Karpas-422 (cell line): ENCODE measurements around the gene UBA1. TPM values are rescaled to one million over a fixed set of nuclear protein-coding genes. Genes with fewer than 3 reads are reported as not detected.

ENCODE experiments used
- DNase-seq: peaks from one replicate; pipeline ENCODE4 v3.0.0-alpha.2; 2015
- H2AFZ ChIP-seq: fragments of 200-600 bp; sonication (generic); 2 replicates; pipeline ENCODE4 v1.6.1; 2014; ENCODE audit warnings: antibody characterized with exemption, low read length, mixed read lengths
- H3K27ac ChIP-seq: fragments of 200-600 bp; sonication (generic); 2 replicates; pipeline ENCODE4 v1.5.1; 2014; ENCODE audit warnings: mild to moderate bottlenecking, low read length, moderate library complexity
- H3K27me3 ChIP-seq: fragments of 200-600 bp; sonication (generic); 2 replicates; pipeline ENCODE4 v1.6.1; 2014; ENCODE audit warnings: low read length, mixed read lengths
- H3K36me3 ChIP-seq: fragments of 200-600 bp; sonication (generic); 2 replicates; pipeline ENCODE4 v1.6.1; 2014; ENCODE audit warnings: low read length, mixed read lengths; ENCODE audit not compliant: insufficient read depth
- H3K4me1 ChIP-seq: fragments of 200-600 bp; sonication (generic); 2 replicates; pipeline ENCODE4 v1.6.1; 2014; ENCODE audit warnings: mild to moderate bottlenecking, low read length, mixed read lengths
- H3K4me2 ChIP-seq: fragments of 200-600 bp; sonication (generic); 2 replicates; pipeline ENCODE4 v1.6.1; 2014; ENCODE audit warnings: low read length, low read depth, mild to moderate bottlenecking; ENCODE audit not compliant: poor library complexity, severe bottlenecking
- H3K4me3 ChIP-seq: fragments of 200-600 bp; sonication (generic); 2 replicates; pipeline ENCODE4 v1.5.1; 2014; ENCODE audit warnings: mild to moderate bottlenecking, antibody characterized with exemption, low read length, mixed read lengths
- H3K79me2 ChIP-seq: fragments of 200-600 bp; sonication (generic); 2 replicates; pipeline ENCODE4 v1.6.1; 2014; ENCODE audit warnings: mild to moderate bottlenecking, low read length, mixed read lengths
- H3K9ac ChIP-seq: fragments of 200-600 bp; sonication (generic); 2 replicates; pipeline ENCODE4 v1.6.0; 2014; ENCODE audit warnings: low read length
- H3K9me2 ChIP-seq: fragments of 200-600 bp; sonication (generic), shearing (Covaris generic); replicated peaks from 2 replicates; pipeline ENCODE4 v1.6.0; 2014; ENCODE audit warnings: mild to moderate bottlenecking, low read length, moderate library complexity; ENCODE audit not compliant: insufficient read depth
- H3K9me3 ChIP-seq: fragments of 300-700, 200-600 bp; sonication (generic); 2 replicates; pipeline ENCODE4 v1.6.1; 2014; ENCODE audit warnings: low read length, mixed read lengths
- H4K20me1 ChIP-seq: fragments of 200-600 bp; sonication (generic); 2 replicates; pipeline ENCODE4 v1.6.1; 2014; ENCODE audit warnings: mild to moderate bottlenecking, antibody characterized with exemption, low read length, low read depth; ENCODE audit not compliant: insufficient read depth
- total RNA-seq: library from RNA; depleted of rRNA; stranded (reverse); fragments of >200 nt; shearing (Covaris generic); gene quantifications from 2 replicates; pipeline ENCODE4 v1.2.3, GENCODE V29; 2014; ENCODE audit warnings: low replicate concordance

Gene UBA1
- total RNA-seq, 1 experiment from 2014 or later, result 178 TPM

DNA sequence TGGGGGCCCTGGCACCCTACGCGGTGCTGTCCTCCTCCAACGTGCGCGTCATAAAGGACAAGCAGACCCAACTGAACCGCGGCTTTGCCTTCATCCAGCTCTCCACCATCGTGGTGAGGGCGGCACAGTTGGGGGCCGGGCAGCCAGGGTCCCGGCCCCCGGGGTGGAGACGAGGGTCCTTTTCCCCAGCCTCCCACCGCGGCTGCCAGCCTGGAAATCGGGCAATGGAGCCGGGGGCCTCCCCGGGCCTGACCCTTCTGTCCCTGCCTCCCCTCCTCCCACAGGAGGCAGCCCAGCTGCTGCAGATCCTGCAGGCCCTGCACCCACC lies 13.7 kb upstream of the UBA1 start:
- Histone ChIP-seq H3K9me3 (no peaks in the 10 kb centered on the region), H3K27me3 (no peaks in the 10 kb centered on the region), H3K4me1 (no peaks in the 10 kb centered on the region), H3K9ac (no peak overlapping the region), H3K9me2 (no peaks in the 10 kb centered on the region), H3K4me3 (no peak overlapping the region), H3K36me3 (0 out of 2 replicates have a peak, but pooled peaks cover 3% of the 10 kb centered on the region), H3K27ac (no peak overlapping the region), H3K79me2 (no peaks in the 10 kb centered on the region), H2AFZ (no peak overlapping the region), H3K4me2 (no peak overlapping the region), H4K20me1 (no peaks in the 10 kb centered on the region)
- no peak for DNase-seq

DNA sequence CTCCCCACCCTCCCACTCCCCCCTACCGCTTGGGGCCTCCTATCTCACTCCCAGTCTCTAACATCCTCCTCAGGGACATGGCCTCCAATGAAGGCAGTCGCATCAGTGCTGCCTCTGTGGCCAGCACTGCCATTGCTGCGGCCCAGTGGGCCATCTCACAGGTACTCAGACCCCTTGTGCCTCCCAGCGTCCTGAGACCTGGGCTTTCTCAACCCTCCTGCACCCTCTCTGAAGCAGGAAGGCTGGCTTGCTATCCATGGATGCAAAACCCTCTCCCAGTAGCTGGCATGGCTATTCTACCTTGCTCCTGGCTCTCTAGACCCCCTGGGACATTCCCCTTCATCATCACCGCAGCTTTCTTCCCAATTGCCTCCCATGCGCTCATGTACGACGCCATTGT lies 13.3 kb upstream of the UBA1 start:
- H3K4me1 ChIP-seq, result no peaks in the 10 kb centered on the region
- no peaks in the 10 kb centered on the region for H3K27me3 ChIP-seq
- H3K9me2 ChIP-seq, result no peaks in the 10 kb centered on the region
- no peak overlapping the region for H3K9ac ChIP-seq
- DNase-seq, result no peak
- H3K9me3 ChIP-seq, result no peaks in the 10 kb centered on the region
- H3K36me3 ChIP-seq, result 0 out of 2 replicates have a peak, but pooled peaks cover 3% of the 10 kb centered on the region
- H4K20me1 ChIP-seq, result no peaks in the 10 kb centered on the region
- H3K27ac ChIP-seq, result no peak overlapping the region
- no peak overlapping the region for H3K4me2 ChIP-seq
- no peak overlapping the region for H3K4me3 ChIP-seq
- no peaks in the 10 kb centered on the region for H3K79me2 ChIP-seq
- no peak overlapping the region for H2AFZ ChIP-seq

DNA sequence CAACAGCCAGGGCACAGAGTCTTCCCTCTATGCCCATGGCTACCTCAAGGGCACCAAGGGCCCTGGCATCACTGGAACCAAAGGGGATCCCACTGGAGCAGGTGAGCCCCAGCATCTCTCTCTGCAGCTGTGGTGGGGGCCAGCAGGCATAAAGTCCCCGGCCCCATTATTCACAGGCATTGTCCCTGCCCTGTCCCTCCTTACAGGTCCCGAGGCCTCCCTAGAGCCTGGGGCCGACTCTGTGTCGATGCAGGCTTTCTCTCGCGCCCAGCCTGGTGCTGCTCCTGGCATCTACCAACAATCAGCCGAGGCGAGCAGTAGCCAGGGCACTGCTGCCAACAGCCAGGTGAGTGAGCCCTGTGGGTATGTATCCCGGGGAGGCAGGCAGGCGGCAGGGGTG lies 12.3 kb upstream of the UBA1 start:
- H3K9me3 ChIP-seq, result no peaks in the 10 kb centered on the region
- H3K27ac ChIP-seq, result no peak overlapping the region
- H3K4me2 ChIP-seq, result no peak overlapping the region
- no peak overlapping the region for H3K4me3 ChIP-seq
- no peaks in the 10 kb centered on the region for H3K9me2 ChIP-seq
- H3K36me3 ChIP-seq, result 0 out of 2 replicates have a peak, but pooled peaks cover 3% of the 10 kb centered on the region
- H2AFZ ChIP-seq, result no peak overlapping the region
- no peak overlapping the region for H3K9ac ChIP-seq
- H3K27me3 ChIP-seq, result no peaks in the 10 kb centered on the region
- H3K79me2 ChIP-seq, result no peaks in the 10 kb centered on the region
- no peaks in the 10 kb centered on the region for H3K4me1 ChIP-seq
- no peak for DNase-seq
- H4K20me1 ChIP-seq, result no peaks in the 10 kb centered on the region

DNA sequence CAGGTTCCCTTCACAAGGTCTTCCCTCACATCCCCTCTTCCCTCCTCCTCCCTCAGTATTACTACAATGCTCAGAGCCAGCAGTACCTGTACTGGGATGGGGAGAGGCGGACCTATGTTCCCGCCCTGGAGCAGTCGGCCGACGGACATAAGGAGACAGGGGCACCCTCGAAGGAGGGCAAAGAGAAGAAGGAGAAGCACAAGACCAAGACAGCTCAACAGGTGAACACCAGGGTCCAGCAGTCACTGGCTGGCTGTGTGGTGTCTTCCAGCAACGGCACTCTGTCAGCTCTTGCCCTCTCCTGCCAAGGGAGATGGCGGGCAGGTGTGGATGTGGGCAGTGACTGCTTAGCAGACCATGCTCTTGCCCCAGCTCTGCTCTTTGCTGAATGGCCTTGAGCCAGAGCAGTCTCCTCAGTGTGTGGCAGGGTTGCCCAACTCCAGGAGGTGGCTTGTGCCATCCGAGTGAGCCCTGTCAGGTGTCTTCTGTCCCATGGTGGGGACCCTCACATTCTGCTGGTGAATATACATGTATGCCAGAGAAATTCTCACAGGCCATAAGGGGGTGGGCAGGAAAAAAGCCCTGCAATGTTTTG lies 11.4 kb upstream of the UBA1 start:
- no peak overlapping the region for H3K27ac ChIP-seq
- H3K36me3 ChIP-seq, result 0 out of 2 replicates have a peak, but pooled peaks cover 3% of the 10 kb centered on the region
- H3K27me3 ChIP-seq, result no peaks in the 10 kb centered on the region
- H3K9me3 ChIP-seq, result no peaks in the 10 kb centered on the region
- no peaks in the 10 kb centered on the region for H3K4me1 ChIP-seq
- no peak for DNase-seq
- no peaks in the 10 kb centered on the region for H3K79me2 ChIP-seq
- no peaks in the 10 kb centered on the region for H4K20me1 ChIP-seq
- no peaks in the 10 kb centered on the region for H3K9me2 ChIP-seq
- no peak overlapping the region for H3K4me3 ChIP-seq
- H3K4me2 ChIP-seq, result no peak overlapping the region
- no peak overlapping the region for H3K9ac ChIP-seq
- no peak overlapping the region for H2AFZ ChIP-seq

DNA sequence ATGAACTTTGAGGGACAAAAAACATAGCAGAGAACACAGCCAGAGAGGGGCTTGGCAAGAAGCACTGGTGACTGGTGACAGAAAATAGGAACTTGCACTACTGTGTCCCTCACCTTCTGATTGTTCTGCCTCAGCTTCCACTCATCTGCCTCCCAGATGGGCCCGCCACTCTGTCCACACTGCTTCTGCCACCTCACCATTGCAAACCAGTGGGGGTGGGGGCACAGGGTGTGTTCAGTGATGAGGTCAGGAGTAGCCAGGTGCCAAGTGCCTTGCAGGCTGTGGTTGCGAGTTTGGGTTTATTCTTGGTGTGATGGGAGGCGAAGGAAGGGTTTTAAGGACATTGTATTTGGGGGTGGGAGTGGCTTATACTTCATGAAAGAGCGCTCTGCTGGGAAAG lies 9.1 kb upstream of the UBA1 start:
- H3K9me2 ChIP-seq, result no peaks in the 10 kb centered on the region
- no peak overlapping the region for H3K4me3 ChIP-seq
- no peaks in the 10 kb centered on the region for H3K9me3 ChIP-seq
- H3K27me3 ChIP-seq, result no peaks in the 10 kb centered on the region
- no peak overlapping the region for H3K27ac ChIP-seq
- H4K20me1 ChIP-seq, result no peaks in the 10 kb centered on the region
- H3K36me3 ChIP-seq, result 0 out of 2 replicates have a peak, but pooled peaks cover 3% of the 10 kb centered on the region
- no peak for DNase-seq
- no peak overlapping the region for H2AFZ ChIP-seq
- no peak overlapping the region for H3K4me2 ChIP-seq
- no peaks in the 10 kb centered on the region for H3K79me2 ChIP-seq
- H3K4me1 ChIP-seq, result no peaks in the 10 kb centered on the region
- H3K9ac ChIP-seq, result no peak overlapping the region

- Histone ChIP-seq H3K9ac (no peak overlapping the region), H3K4me3 (no peak overlapping the region), H3K79me2 (no peaks in the 10 kb centered on the region), H3K4me2 (no peak overlapping the region), H4K20me1 (no peaks in the 10 kb centered on the region), H3K4me1 (peaks cover 2% of the 10 kb centered on the region), H2AFZ (no peak overlapping the region), H3K9me3 (no peaks in the 10 kb centered on the region), H3K27me3 (no peaks in the 10 kb centered on the region), H3K36me3 (0 out of 2 replicates have a peak, but pooled peaks cover 3% of the 10 kb centered on the region), H3K9me2 (no peaks in the 10 kb centered on the region), H3K27ac (no peak overlapping the region)
- DNase-seq, result no peak
Observed at GRCh38 chrX:47185241-47185640, 8.4 kb upstream of the UBA1 start.

DNA sequence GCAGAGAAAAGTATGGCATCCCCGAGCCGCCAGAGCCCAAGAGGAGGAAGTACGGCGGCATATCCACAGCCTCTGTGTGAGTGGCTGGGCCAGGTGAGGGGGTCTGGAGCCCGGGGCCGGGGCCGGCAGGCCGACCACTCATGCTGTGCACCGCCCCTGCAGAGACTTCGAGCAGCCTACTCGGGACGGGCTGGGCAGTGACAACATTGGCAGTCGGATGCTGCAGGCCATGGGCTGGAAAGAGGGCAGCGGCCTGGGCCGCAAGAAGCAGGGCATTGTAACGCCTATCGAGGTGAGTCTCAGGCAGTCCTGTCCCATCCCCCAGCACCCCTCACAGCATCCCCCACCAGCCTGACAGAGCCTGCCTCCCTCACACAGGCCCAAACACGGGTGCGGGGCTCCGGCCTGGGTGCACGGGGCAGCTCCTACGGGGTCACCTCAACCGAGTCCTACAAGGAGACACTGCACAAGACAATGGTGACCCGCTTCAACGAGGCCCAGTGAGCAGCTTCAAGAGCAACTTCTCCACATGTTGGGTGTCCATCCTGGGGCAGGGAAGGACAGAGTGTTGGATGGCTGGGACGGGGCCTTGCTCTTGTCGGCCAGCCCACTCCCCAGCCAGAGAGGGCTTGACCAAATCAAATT lies 7.4 kb upstream of the UBA1 start:
- H3K9ac ChIP-seq, result no peak overlapping the region
- no peaks in the 10 kb centered on the region for H3K9me3 ChIP-seq
- H3K27ac ChIP-seq, result no peak overlapping the region
- H3K4me3 ChIP-seq, result no peak overlapping the region
- H3K4me1 ChIP-seq, result peaks cover 4% of the 10 kb centered on the region
- H2AFZ ChIP-seq, result no peak overlapping the region
- H3K79me2 ChIP-seq, result no peaks in the 10 kb centered on the region
- H3K4me2 ChIP-seq, result no peak overlapping the region
- H3K36me3 ChIP-seq, result 0 out of 2 replicates have a peak, but pooled peaks cover 3% of the 10 kb centered on the region
- H4K20me1 ChIP-seq, result no peaks in the 10 kb centered on the region
- no peaks in the 10 kb centered on the region for H3K27me3 ChIP-seq
- H3K9me2 ChIP-seq, result no peaks in the 10 kb centered on the region
- DNase-seq, result no peak

GRCh38 chrX:47187106-47187677 lies 6.4 kb upstream of the UBA1 start:
- H4K20me1 ChIP-seq, result no peaks in the 10 kb centered on the region
- H3K27me3 ChIP-seq, result no peaks in the 10 kb centered on the region
- H3K36me3 ChIP-seq, result 0 out of 2 replicates have a peak, but pooled peaks cover 3% of the 10 kb centered on the region
- DNase-seq, result no peak
- no peaks in the 10 kb centered on the region for H3K79me2 ChIP-seq
- H2AFZ ChIP-seq, result no peak overlapping the region
- H3K27ac ChIP-seq, result no peak overlapping the region
- H3K9me3 ChIP-seq, result no peaks in the 10 kb centered on the region
- no peak overlapping the region for H3K4me3 ChIP-seq
- H3K9me2 ChIP-seq, result no peaks in the 10 kb centered on the region
- H3K4me1 ChIP-seq, result peaks cover 8% of the 10 kb centered on the region
- no peak overlapping the region for H3K9ac ChIP-seq
- H3K4me2 ChIP-seq, result no peak overlapping the region
